ENCODE measurements around the gene CBLN3. TPM values are rescaled to one million over a fixed set of nuclear protein-coding genes. Genes with fewer than 3 reads are reported as not detected.

The CBLN3 gene
- total RNA-seq, 1 experiment from 2014 or later: 0.94 TPM

DNA sequence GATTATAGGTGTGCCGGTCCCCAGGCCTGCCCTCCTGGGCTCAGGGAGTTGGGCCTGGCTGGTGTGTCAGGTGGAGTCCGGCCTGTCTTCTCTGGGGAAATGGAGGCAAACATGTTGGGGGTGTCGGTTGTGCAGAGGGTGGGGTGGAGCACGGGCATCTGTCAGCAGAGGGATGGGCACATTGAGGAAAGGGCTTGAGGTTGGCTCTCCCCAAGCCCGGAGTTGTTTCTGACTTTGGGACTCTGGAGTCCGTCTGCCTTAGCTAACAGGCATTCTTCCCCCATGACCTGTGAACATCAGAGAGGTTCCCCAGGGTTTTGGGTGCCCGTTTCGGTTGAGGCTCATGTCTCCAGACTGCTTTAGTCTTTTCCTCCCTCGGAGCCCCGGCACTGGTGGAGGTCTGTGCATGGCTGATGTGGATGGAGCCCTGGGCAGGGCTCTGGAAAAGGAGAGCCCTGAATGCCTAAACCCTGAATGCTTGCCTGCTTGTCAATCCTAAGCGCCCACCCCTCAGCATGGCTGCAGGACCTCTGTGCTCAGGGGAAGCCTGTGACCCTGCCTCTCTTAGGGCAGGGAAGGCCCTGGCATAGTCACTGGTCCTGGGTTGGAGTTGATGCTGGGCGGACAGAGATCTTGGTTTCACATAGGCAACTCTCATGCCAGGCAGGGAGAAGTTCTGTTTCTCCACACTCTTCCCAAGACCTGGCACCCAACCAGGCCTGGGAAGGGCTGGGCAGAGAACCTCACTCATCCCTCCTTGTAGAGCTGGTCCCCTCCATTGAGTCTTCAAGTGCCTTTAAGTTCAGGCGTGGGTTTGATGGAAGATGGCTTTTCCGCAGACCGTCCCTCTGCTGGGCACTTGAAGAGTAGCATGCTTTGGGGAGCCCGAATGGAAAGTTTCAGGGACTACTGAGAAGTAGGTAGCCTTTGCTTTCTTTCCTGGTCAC, 17.8 kb downstream of the CBLN3 start (continued):
- TF ChIP-seq, protein P1, sequence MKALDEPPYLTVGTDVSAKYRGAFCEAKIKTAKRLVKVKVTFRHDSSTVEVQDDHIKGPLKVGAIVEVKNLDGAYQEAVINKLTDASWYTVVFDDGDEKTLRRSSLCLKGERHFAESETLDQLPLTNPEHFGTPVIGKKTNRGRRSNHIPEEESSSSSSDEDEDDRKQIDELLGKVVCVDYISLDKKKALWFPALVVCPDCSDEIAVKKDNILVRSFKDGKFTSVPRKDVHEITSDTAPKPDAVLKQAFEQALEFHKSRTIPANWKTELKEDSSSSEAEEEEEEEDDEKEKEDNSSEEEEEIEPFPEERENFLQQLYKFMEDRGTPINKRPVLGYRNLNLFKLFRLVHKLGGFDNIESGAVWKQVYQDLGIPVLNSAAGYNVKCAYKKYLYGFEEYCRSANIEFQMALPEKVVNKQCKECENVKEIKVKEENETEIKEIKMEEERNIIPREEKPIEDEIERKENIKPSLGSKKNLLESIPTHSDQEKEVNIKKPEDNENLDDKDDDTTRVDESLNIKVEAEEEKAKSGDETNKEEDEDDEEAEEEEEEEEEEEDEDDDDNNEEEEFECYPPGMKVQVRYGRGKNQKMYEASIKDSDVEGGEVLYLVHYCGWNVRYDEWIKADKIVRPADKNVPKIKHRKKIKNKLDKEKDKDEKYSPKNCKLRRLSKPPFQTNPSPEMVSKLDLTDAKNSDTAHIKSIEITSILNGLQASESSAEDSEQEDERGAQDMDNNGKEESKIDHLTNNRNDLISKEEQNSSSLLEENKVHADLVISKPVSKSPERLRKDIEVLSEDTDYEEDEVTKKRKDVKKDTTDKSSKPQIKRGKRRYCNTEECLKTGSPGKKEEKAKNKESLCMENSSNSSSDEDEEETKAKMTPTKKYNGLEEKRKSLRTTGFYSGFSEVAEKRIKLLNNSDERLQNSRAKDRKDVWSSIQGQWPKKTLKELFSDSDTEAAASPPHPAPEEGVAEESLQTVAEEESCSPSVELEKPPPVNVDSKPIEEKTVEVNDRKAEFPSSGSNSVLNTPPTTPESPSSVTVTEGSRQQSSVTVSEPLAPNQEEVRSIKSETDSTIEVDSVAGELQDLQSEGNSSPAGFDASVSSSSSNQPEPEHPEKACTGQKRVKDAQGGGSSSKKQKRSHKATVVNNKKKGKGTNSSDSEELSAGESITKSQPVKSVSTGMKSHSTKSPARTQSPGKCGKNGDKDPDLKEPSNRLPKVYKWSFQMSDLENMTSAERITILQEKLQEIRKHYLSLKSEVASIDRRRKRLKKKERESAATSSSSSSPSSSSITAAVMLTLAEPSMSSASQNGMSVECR (CRISPR knock-in tag; IDR thresholded peaks at IDR 0.05; ENCODE audit: borderline replicate concordance): no peak

DNA sequence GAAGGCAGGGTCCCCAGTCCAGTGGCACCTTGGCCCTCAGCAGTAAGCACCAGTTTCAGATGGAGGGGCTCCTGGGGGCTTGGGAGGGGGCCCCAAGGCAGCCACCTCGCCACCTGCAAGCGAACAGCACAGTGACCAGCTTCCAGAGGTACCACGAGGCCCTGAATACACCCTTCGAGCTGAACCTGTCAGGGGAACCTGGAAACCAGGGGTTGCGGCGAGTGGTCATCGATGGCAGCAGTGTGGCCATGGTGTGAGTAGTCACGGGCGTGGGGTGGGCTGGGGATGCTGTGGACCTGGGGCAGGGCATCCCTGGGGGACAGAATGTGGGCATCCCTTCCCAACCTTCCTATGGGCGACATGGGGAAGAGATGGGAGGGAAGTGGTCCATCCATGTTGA, 19.5 kb downstream of the CBLN3 start:
- CTCF ChIA-PET: interaction anchor here (0.7 to 2.6 kb wide), 7 partner anchors 11 to 102 kb away, joined by 3 to 18 read pairs (median 5); partner anchors contain the start of genes CIDEB and NYNRIN
- Mint-ChIP-seq H3K4me3 (no peak overlapping the region), H3K9me3 (no peaks in the 10 kb centered on the region), H3K4me1 (no peaks in the 10 kb centered on the region), H3K27me3 (ENCODE audit: low read depth) (no peaks in the 10 kb centered on the region), H3K27ac (no peak overlapping the region), H3K36me3 (peaks cover 9% of the 10 kb centered on the region; the same call in 1 of the 2 replicates)
- POLR2A ChIA-PET: no interaction called here
- DNase-seq (ENCODE audit: low spot score) (no peak), ATAC-seq (no peak)
- no peak for TF ChIP-seq NFATC4 (CRISPR knock-in tag; IDR thresholded peaks at IDR 0.05)
- no peak for TF ChIP-seq EMX1 (CRISPR knock-in tag; IDR thresholded peaks at IDR 0.05)
- TF ChIP-seq TCF7 (CRISPR knock-in tag; IDR thresholded peaks at IDR 0.05; ENCODE audit: low read depth): no peak
- TF ChIP-seq, protein P2, sequence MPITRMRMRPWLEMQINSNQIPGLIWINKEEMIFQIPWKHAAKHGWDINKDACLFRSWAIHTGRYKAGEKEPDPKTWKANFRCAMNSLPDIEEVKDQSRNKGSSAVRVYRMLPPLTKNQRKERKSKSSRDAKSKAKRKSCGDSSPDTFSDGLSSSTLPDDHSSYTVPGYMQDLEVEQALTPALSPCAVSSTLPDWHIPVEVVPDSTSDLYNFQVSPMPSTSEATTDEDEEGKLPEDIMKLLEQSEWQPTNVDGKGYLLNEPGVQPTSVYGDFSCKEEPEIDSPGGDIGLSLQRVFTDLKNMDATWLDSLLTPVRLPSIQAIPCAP (CRISPR knock-in tag; IDR thresholded peaks at IDR 0.05): no peak
- TF ChIP-seq, protein P3, sequence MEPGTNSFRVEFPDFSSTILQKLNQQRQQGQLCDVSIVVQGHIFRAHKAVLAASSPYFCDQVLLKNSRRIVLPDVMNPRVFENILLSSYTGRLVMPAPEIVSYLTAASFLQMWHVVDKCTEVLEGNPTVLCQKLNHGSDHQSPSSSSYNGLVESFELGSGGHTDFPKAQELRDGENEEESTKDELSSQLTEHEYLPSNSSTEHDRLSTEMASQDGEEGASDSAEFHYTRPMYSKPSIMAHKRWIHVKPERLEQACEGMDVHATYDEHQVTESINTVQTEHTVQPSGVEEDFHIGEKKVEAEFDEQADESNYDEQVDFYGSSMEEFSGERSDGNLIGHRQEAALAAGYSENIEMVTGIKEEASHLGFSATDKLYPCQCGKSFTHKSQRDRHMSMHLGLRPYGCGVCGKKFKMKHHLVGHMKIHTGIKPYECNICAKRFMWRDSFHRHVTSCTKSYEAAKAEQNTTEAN (CRISPR knock-in tag; IDR thresholded peaks at IDR 0.05): no peak
- TF ChIP-seq OVOL2 (CRISPR knock-in tag; IDR thresholded peaks at IDR 0.05; ENCODE audit: borderline replicate concordance): no peak
- TF ChIP-seq, protein P4, sequence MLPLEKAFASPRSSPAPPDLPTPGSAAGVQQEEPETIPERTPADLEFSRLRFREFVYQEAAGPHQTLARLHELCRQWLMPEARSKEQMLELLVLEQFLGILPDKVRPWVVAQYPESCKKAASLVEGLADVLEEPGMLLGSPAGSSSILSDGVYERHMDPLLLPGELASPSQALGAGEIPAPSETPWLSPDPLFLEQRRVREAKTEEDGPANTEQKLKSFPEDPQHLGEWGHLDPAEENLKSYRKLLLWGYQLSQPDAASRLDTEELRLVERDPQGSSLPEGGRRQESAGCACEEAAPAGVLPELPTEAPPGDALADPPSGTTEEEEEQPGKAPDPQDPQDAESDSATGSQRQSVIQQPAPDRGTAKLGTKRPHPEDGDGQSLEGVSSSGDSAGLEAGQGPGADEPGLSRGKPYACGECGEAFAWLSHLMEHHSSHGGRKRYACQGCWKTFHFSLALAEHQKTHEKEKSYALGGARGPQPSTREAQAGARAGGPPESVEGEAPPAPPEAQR (CRISPR knock-in tag; IDR thresholded peaks at IDR 0.05): no peak
- TF ChIP-seq, protein P5, sequence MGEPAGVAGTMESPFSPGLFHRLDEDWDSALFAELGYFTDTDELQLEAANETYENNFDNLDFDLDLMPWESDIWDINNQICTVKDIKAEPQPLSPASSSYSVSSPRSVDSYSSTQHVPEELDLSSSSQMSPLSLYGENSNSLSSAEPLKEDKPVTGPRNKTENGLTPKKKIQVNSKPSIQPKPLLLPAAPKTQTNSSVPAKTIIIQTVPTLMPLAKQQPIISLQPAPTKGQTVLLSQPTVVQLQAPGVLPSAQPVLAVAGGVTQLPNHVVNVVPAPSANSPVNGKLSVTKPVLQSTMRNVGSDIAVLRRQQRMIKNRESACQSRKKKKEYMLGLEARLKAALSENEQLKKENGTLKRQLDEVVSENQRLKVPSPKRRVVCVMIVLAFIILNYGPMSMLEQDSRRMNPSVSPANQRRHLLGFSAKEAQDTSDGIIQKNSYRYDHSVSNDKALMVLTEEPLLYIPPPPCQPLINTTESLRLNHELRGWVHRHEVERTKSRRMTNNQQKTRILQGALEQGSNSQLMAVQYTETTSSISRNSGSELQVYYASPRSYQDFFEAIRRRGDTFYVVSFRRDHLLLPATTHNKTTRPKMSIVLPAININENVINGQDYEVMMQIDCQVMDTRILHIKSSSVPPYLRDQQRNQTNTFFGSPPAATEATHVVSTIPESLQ (CRISPR knock-in tag; IDR thresholded peaks at IDR 0.05): no peak
- TF ChIP-seq, protein P6, sequence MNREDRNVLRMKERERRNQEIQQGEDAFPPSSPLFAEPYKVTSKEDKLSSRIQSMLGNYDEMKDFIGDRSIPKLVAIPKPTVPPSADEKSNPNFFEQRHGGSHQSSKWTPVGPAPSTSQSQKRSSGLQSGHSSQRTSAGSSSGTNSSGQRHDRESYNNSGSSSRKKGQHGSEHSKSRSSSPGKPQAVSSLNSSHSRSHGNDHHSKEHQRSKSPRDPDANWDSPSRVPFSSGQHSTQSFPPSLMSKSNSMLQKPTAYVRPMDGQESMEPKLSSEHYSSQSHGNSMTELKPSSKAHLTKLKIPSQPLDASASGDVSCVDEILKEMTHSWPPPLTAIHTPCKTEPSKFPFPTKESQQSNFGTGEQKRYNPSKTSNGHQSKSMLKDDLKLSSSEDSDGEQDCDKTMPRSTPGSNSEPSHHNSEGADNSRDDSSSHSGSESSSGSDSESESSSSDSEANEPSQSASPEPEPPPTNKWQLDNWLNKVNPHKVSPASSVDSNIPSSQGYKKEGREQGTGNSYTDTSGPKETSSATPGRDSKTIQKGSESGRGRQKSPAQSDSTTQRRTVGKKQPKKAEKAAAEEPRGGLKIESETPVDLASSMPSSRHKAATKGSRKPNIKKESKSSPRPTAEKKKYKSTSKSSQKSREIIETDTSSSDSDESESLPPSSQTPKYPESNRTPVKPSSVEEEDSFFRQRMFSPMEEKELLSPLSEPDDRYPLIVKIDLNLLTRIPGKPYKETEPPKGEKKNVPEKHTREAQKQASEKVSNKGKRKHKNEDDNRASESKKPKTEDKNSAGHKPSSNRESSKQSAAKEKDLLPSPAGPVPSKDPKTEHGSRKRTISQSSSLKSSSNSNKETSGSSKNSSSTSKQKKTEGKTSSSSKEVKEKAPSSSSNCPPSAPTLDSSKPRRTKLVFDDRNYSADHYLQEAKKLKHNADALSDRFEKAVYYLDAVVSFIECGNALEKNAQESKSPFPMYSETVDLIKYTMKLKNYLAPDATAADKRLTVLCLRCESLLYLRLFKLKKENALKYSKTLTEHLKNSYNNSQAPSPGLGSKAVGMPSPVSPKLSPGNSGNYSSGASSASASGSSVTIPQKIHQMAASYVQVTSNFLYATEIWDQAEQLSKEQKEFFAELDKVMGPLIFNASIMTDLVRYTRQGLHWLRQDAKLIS (CRISPR knock-in tag; IDR thresholded peaks at IDR 0.05; ENCODE audit: borderline replicate concordance): no peak
- no peak for TF ChIP-seq ZBTB21 (CRISPR knock-in tag; IDR thresholded peaks at IDR 0.05; ENCODE audit: borderline replicate concordance)
- TF ChIP-seq, protein P7, sequence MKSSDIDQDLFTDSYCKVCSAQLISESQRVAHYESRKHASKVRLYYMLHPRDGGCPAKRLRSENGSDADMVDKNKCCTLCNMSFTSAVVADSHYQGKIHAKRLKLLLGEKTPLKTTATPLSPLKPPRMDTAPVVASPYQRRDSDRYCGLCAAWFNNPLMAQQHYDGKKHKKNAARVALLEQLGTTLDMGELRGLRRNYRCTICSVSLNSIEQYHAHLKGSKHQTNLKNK (CRISPR knock-in tag; IDR thresholded peaks at IDR 0.05): no peak
- TF ChIP-seq, protein P8, sequence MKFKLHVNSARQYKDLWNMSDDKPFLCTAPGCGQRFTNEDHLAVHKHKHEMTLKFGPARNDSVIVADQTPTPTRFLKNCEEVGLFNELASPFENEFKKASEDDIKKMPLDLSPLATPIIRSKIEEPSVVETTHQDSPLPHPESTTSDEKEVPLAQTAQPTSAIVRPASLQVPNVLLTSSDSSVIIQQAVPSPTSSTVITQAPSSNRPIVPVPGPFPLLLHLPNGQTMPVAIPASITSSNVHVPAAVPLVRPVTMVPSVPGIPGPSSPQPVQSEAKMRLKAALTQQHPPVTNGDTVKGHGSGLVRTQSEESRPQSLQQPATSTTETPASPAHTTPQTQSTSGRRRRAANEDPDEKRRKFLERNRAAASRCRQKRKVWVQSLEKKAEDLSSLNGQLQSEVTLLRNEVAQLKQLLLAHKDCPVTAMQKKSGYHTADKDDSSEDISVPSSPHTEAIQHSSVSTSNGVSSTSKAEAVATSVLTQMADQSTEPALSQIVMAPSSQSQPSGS (CRISPR knock-in tag; IDR thresholded peaks at IDR 0.05; ENCODE audit: borderline replicate concordance, low read depth): no peak
- no peak for TF ChIP-seq SP1 (CRISPR knock-in tag; conservative IDR thresholded peaks at IDR 0.05)
- TF ChIP-seq ATF1 (CRISPR knock-in tag; IDR thresholded peaks at IDR 0.05): no peak
- no peak for TF ChIP-seq ZNF121 (CRISPR knock-in tag; IDR thresholded peaks at IDR 0.05)
- TF ChIP-seq KAT7 (CRISPR knock-in tag; IDR thresholded peaks at IDR 0.05; ENCODE audit: borderline replicate concordance): no peak
- no peak for TF ChIP-seq HMGA2 (CRISPR knock-in tag; IDR thresholded peaks at IDR 0.05)
